ENCODE data around the gene USP11. TPM values are rescaled to one million over a fixed set of nuclear protein-coding genes. Genes with fewer than 3 reads are reported as not detected.
A peak's percentile ranks its signal among the peaks of the same experiment; 100 is the strongest.

The USP11 gene
- total RNA-seq, 1 donor from 2014 or later, result 189 TPM

GRCh38 chrX:47199286-47199685 is 33.5 kb upstream of the USP11 start:
- no peak for DNase-seq (ENCODE audit: extremely low spot score, unreplicated experiment)
- peaks cover 45% of the 10 kb centered on the region for H3K4me1 Mint-ChIP-seq (ENCODE audit: unreplicated experiment)
- no peak for TF ChIP-seq CTCF (conservative IDR thresholded peaks at IDR 0.05)
- peaks cover 50% of the 10 kb centered on the region for H3K36me3 Mint-ChIP-seq
- no peaks in the 10 kb centered on the region for H3K9me3 Mint-ChIP-seq
- no peak overlapping the region for H3K4me3 Mint-ChIP-seq
- no peaks in the 10 kb centered on the region for H3K27me3 Mint-ChIP-seq
- H3K27ac Mint-ChIP-seq, result no peak overlapping the region

- H3K27me3 Mint-ChIP-seq, result no peaks in the 10 kb centered on the region
Observed at GRCh38 chrX:47200385-47201150, 32.2 kb upstream of the USP11 start.

GRCh38 chrX:47201345-47201944 is 31.4 kb upstream of the USP11 start:
- H3K4me1 Mint-ChIP-seq (ENCODE audit: unreplicated experiment), result peaks cover 25% of the 10 kb centered on the region
- no peak for DNase-seq (ENCODE audit: extremely low spot score, unreplicated experiment)
- no peak overlapping the region for H3K4me3 Mint-ChIP-seq
- H3K36me3 Mint-ChIP-seq, result peaks cover 51% of the 10 kb centered on the region
- no peaks in the 10 kb centered on the region for H3K9me3 Mint-ChIP-seq
- no peaks in the 10 kb centered on the region for H3K27me3 Mint-ChIP-seq
- TF ChIP-seq CTCF (conservative IDR thresholded peaks at IDR 0.05), result no peak
- no peak overlapping the region for H3K27ac Mint-ChIP-seq

More at GRCh38 chrX:47200385-47201150, 32.2 kb upstream of the USP11 start:
- Mint-ChIP-seq H3K4me1 (ENCODE audit: unreplicated experiment) (peaks cover 33% of the 10 kb centered on the region), H3K36me3 (peaks cover 53% of the 10 kb centered on the region), H3K27ac (peak overlapping the region; percentile 41), H3K4me3 (no peak overlapping the region), H3K9me3 (no peaks in the 10 kb centered on the region)
- DNase-seq (ENCODE audit: extremely low spot score, unreplicated experiment), result no peak
- peak; percentile 35 for TF ChIP-seq CTCF (conservative IDR thresholded peaks at IDR 0.05)

- Mint-ChIP-seq H3K27ac (no peak overlapping the region), H3K4me3 (no peak overlapping the region), H3K4me1 (ENCODE audit: unreplicated experiment) (peaks cover 16% of the 10 kb centered on the region), H3K9me3 (no peaks in the 10 kb centered on the region), H3K36me3 (peaks cover 53% of the 10 kb centered on the region), H3K27me3 (no peaks in the 10 kb centered on the region)
- no peak for TF ChIP-seq CTCF (conservative IDR thresholded peaks at IDR 0.05)
- DNase-seq (ENCODE audit: extremely low spot score, unreplicated experiment), result no peak
Observed at GRCh38 chrX:47202316-47202715, 30.5 kb upstream of the USP11 start.

- Mint-ChIP-seq H3K36me3 (peaks cover 51% of the 10 kb centered on the region), H3K27ac (no peak overlapping the region), H3K4me3 (no peak overlapping the region), H3K9me3 (no peaks in the 10 kb centered on the region), H3K4me1 (ENCODE audit: unreplicated experiment) (peaks cover 10% of the 10 kb centered on the region), H3K27me3 (no peaks in the 10 kb centered on the region)
- TF ChIP-seq CTCF (conservative IDR thresholded peaks at IDR 0.05), result no peak
- no peak for DNase-seq (ENCODE audit: extremely low spot score, unreplicated experiment)
Observed at GRCh38 chrX:47202877-47203276, 29.9 kb upstream of the USP11 start.
